Measurements from ENCODE around the gene HOXB7. TPM values are rescaled to one million over a fixed set of nuclear protein-coding genes. Genes with fewer than 3 reads are reported as not detected.

The HOXB7 gene
- total and polyA plus RNA-seq, 2 donors: 0.09 to 1.0 TPM

DNA sequence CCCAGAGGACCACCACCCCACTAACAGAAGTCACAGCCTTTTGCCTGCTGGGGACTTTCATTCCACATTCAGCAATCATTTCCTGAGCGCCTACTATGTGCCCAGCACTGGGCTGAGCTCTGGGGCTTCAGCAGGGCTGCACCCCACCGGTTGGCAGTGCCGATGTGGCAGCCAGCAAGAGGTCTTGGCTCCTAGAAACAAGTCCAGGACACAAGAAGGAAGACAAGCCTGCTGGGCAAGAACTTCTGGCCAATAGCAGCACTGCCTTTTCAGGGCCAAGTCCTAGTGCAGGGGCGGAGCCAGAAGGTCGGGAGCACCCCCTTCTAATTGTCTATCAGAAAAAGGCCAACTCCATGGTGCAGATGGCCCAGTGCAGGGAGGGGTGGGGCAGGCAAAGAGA lies 28.3 kb upstream of the HOXB7 start:
- Histone ChIP-seq H3K27ac (ENCODE audit: low read depth in 1 of 2, low read length in 1 of 2) (no peak overlapping the region), H3K9me3 (ENCODE audit: control insufficient read depth in 2 of 2, insufficient read depth in 1 of 2, low read length in 1 of 2) (peaks cover 0 to 6% of the 10 kb centered on the region in 2 donors), H3K27me3 (ENCODE audit: control insufficient read depth in 2 of 2, insufficient read depth in 1 of 2, low read length in 1 of 2) (peaks cover 86 to 100% of the 10 kb centered on the region in 2 donors), H3K36me3 (ENCODE audit: control insufficient read depth in 2 of 2, insufficient read depth in 2 of 2, low read length in 1 of 2) (no peaks in the 10 kb centered on the region), H3K4me1 (ENCODE audit: control insufficient read depth in 2 of 2, insufficient read depth in 2 of 2, low read length in 2 of 2) (peaks cover 0 to 4% of the 10 kb centered on the region in 2 donors), H3K4me3 (ENCODE audit: low read length in 2 of 2) (no peak overlapping the region)
- DNase-seq (ENCODE audit: low read depth in 6 of 9, low spot score in 9 of 9): no peak
- WGBS: 85% methylated on average over 5 of the region's 5 CpGs

DNA sequence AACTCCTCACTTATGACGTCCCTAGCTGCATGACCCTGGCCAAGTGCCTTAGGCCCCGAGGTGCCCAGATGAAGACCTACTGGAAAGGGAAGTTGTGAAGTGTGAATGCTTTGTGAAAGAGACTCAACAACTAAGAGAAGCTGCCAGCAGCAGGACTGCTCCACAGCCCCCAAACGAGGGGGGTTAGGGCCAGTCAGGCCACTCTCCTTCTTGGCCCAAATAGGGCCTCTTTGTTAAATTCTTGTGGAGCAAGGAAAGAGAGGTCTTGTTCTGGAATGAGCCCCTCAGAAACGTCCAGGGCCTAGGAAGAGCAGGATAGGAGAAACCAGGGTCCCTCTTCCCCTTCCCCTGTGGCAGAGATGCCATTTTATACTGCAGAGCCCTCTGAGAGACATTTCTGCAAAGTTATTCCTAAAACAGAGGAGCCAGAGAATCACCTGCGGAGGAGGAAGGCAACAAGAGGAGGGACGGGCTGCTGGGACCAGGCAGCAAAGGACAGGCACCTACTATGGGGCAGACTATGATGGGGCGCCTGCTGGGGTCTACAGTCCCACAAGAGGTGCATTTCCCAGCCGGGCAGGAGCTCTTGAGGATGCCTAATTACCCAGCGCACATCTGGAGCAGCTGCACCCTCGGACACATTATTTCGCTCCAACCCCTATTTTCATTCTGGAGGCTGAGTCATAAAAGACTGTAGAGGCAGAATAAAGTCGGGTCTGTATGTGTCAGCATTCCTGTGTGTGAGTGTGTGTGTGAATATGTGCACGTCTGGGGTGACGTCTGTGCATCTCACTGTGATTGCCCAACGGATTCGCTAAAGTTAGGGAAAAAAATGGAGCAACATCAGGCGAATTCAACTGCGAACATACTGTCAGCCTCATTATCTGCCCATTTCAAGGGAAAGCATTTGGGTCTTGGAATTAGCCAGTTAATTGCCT lies 26.8 kb upstream of the HOXB7 start:
- Histone ChIP-seq H3K9me3 (ENCODE audit: control insufficient read depth in 2 of 2, insufficient read depth in 1 of 2, low read length in 1 of 2) (peaks cover 0 to 11% of the 10 kb centered on the region in 2 donors), H3K27ac (ENCODE audit: low read depth in 1 of 2, low read length in 1 of 2) (no peak overlapping the region), H3K4me1 (ENCODE audit: control insufficient read depth in 2 of 2, insufficient read depth in 2 of 2, low read length in 2 of 2) (peaks cover 0 to 8% of the 10 kb centered on the region in 2 donors), H3K4me3 (ENCODE audit: low read length in 2 of 2) (no peak overlapping the region), H3K27me3 (ENCODE audit: control insufficient read depth in 2 of 2, insufficient read depth in 1 of 2, low read length in 1 of 2) (peaks cover 84 to 100% of the 10 kb centered on the region in 2 donors), H3K36me3 (ENCODE audit: control insufficient read depth in 2 of 2, insufficient read depth in 2 of 2, low read length in 1 of 2) (no peaks in the 10 kb centered on the region)
- no peak for DNase-seq (ENCODE audit: low read depth in 6 of 9, low spot score in 9 of 9)
- 83% methylated on average over 18 of the region's 18 CpGs for WGBS

GRCh38 chr17:48636177-48637018 lies 25.6 kb upstream of the HOXB7 start:
- Histone ChIP-seq H3K36me3 (ENCODE audit: control insufficient read depth in 2 of 2, insufficient read depth in 2 of 2, low read length in 1 of 2) (no peaks in the 10 kb centered on the region), H3K4me1 (ENCODE audit: control insufficient read depth in 2 of 2, insufficient read depth in 2 of 2, low read length in 2 of 2) (peaks cover 0 to 8% of the 10 kb centered on the region in 2 donors), H3K4me3 (ENCODE audit: low read length in 2 of 2) (no peak overlapping the region), H3K9me3 (ENCODE audit: control insufficient read depth in 2 of 2, insufficient read depth in 1 of 2, low read length in 1 of 2) (peaks cover 0 to 7% of the 10 kb centered on the region in 2 donors), H3K27ac (ENCODE audit: low read depth in 1 of 2, low read length in 1 of 2) (no peak overlapping the region), H3K27me3 (ENCODE audit: control insufficient read depth in 2 of 2, insufficient read depth in 1 of 2, low read length in 1 of 2) (peaks cover 81 to 100% of the 10 kb centered on the region in 2 donors)
- DNase-seq (ENCODE audit: low read depth in 6 of 9, low spot score in 9 of 9): peak in 3 of 9 donors; percentile 49 to 61 (median 51)
- WGBS: 8% methylated on average over 39 of the region's 39 CpGs

DNA sequence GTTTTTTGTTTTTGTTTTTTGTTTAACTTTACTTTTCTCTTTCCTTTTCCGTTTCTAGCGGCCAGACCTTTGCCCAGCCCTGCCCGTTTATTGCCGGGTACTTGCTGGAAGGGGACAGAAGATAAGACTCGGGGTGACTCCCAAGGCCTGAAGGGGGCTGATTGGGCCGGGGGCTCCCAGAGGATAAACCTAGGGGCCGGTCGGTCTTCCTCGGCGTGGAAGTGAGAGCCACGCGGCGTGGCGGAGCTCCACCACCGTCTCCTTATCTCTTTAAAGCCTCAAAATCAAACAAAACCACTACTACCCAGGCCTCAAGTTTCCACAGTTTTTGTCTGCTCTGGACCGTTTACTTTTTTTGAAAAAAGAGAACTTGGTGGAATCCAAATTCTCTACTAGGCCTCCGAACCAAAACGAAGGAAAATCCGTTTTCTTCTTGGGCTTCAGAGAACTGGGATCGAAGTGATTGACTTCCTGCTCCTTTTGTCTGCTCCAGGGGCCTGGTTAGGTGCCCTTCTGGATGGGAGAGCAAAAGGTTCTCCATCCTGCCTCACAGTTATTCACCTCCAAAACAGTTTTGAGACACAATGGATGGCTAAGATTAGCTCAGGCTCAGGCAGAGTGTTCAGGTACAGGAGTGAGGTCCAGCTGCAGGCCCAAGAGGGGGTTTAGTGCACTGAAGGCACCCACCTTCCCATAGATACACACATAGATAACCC lies 23.8 kb upstream of the HOXB7 start:
- no peak overlapping the region for H3K27ac ChIP-seq (ENCODE audit: low read depth in 1 of 2, low read length in 1 of 2)
- H3K36me3 ChIP-seq (ENCODE audit: control insufficient read depth in 2 of 2, insufficient read depth in 2 of 2, low read length in 1 of 2): no peaks in the 10 kb centered on the region
- peaks cover 0 to 7% of the 10 kb centered on the region in 2 donors for H3K9me3 ChIP-seq (ENCODE audit: control insufficient read depth in 2 of 2, insufficient read depth in 1 of 2, low read length in 1 of 2)
- 63% methylated on average over 20 of the region's 20 CpGs for WGBS
- peaks cover 0 to 8% of the 10 kb centered on the region in 2 donors for H3K4me1 ChIP-seq (ENCODE audit: control insufficient read depth in 2 of 2, insufficient read depth in 2 of 2, low read length in 2 of 2)
- peaks cover 84 to 100% of the 10 kb centered on the region in 2 donors for H3K27me3 ChIP-seq (ENCODE audit: control insufficient read depth in 2 of 2, insufficient read depth in 1 of 2, low read length in 1 of 2)
- no peak for DNase-seq (ENCODE audit: low read depth in 6 of 9, low spot score in 9 of 9)
- H3K4me3 ChIP-seq (ENCODE audit: low read length in 2 of 2): no peak overlapping the region

GRCh38 chr17:48633266-48633677 lies 22.5 kb upstream of the HOXB7 start:
- no peak for DNase-seq (ENCODE audit: low read depth in 6 of 9, low spot score in 9 of 9)
- no peaks in the 10 kb centered on the region for H3K36me3 ChIP-seq (ENCODE audit: control insufficient read depth in 2 of 2, insufficient read depth in 2 of 2, low read length in 1 of 2)
- H3K9me3 ChIP-seq (ENCODE audit: control insufficient read depth in 2 of 2, insufficient read depth in 1 of 2, low read length in 1 of 2): peaks cover 0 to 7% of the 10 kb centered on the region in 2 donors
- H3K27me3 ChIP-seq (ENCODE audit: control insufficient read depth in 2 of 2, insufficient read depth in 1 of 2, low read length in 1 of 2): peaks cover 76 to 100% of the 10 kb centered on the region in 2 donors
- no peak overlapping the region for H3K27ac ChIP-seq (ENCODE audit: low read depth in 1 of 2, low read length in 1 of 2)
- 68% methylated on average over 35 of the region's 35 CpGs for WGBS
- H3K4me3 ChIP-seq (ENCODE audit: low read length in 2 of 2): no peak overlapping the region
- peaks cover 0 to 8% of the 10 kb centered on the region in 2 donors for H3K4me1 ChIP-seq (ENCODE audit: control insufficient read depth in 2 of 2, insufficient read depth in 2 of 2, low read length in 2 of 2)

- no peaks in the 10 kb centered on the region for H3K36me3 ChIP-seq (ENCODE audit: control insufficient read depth in 2 of 2, insufficient read depth in 2 of 2, low read length in 1 of 2)
- DNase-seq (ENCODE audit: low read depth in 6 of 9, low spot score in 9 of 9): no peak
- WGBS: 89% methylated on average over 7 of the region's 7 CpGs
Observed at GRCh38 chr17:48632579-48633265, 21.9 kb upstream of the HOXB7 start.

DNA sequence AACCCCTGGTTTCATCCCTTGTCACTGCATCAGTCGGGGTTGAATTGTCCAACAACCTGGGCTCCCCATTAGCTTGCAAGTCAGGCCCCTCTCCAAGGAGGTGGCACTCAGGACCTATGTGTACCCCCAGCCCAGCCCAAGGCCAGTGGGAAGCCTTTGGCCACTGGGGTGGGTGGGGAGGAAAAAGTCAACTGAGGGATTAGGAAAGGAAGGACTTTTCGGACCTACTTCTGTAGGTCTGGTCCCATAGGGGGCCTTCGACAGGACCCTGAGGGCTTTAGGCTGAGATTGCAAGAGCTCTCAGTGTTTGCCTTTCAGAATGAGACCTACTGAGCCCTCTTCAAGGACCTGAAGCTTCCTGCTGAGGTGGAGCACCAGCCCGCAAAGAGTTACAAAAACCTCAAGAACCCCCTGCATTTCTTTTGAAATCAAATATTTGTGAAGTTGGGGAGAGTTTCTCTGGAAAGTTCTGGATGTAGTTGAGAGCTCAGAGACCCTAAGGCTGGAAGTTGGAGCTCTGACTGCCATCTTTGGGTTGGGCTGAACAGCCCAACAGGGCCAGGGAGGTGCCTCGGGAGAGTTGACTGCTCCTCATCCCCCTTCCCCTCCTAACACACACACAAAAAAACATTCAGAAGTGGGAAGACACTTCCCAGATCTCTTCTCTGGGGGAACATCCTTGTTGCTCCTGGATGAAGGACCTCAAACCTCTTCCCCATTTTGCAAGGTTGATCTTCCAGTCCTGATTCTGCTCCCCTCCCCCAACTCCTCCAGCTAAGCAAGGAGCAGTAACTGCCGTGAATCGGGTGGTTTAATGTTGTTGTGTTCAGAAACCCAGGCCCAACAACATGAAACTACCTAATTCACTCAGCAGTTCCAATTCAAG lies 21.1 kb upstream of the HOXB7 start:
- Histone ChIP-seq H3K36me3 (ENCODE audit: control insufficient read depth in 2 of 2, insufficient read depth in 2 of 2, low read length in 1 of 2) (no peaks in the 10 kb centered on the region), H3K9me3 (ENCODE audit: control insufficient read depth in 2 of 2, insufficient read depth in 1 of 2, low read length in 1 of 2) (peaks cover 0 to 7% of the 10 kb centered on the region in 2 donors), H3K4me3 (ENCODE audit: low read length in 2 of 2) (no peak overlapping the region), H3K27ac (ENCODE audit: low read depth in 1 of 2, low read length in 1 of 2) (no peak overlapping the region), H3K27me3 (ENCODE audit: control insufficient read depth in 2 of 2, insufficient read depth in 1 of 2, low read length in 1 of 2) (peaks cover 78 to 100% of the 10 kb centered on the region in 2 donors), H3K4me1 (ENCODE audit: control insufficient read depth in 2 of 2, insufficient read depth in 2 of 2, low read length in 2 of 2) (peaks cover 0 to 8% of the 10 kb centered on the region in 2 donors)
- DNase-seq (ENCODE audit: low read depth in 6 of 9, low spot score in 9 of 9): no peak
- WGBS: 84% methylated on average over 7 of the region's 7 CpGs

More at GRCh38 chr17:48632579-48633265, 21.9 kb upstream of the HOXB7 start:
- Histone ChIP-seq H3K9me3 (ENCODE audit: control insufficient read depth in 2 of 2, insufficient read depth in 1 of 2, low read length in 1 of 2) (peaks cover 0 to 7% of the 10 kb centered on the region in 2 donors), H3K4me3 (ENCODE audit: low read length in 2 of 2) (no peak overlapping the region), H3K27ac (ENCODE audit: low read depth in 1 of 2, low read length in 1 of 2) (no peak overlapping the region), H3K27me3 (ENCODE audit: control insufficient read depth in 2 of 2, insufficient read depth in 1 of 2, low read length in 1 of 2) (peaks cover 78 to 100% of the 10 kb centered on the region in 2 donors), H3K4me1 (ENCODE audit: control insufficient read depth in 2 of 2, insufficient read depth in 2 of 2, low read length in 2 of 2) (peaks cover 0 to 8% of the 10 kb centered on the region in 2 donors)
